SK-N-DZ (cell line): ENCODE data around the gene CENPM.

Experiments
- DNase-seq: peaks from one replicate; pipeline ENCODE4 v3.0.0-alpha.2; 2015; ENCODE audit warnings: low spot score
- small RNA-seq, 2 experiments: library from RNA; depleted of rRNA; stranded (forward); fragments of <200 nt; gene quantifications; one replicate each; pipeline ENCODE3, GENCODE V24; 2014

The CENPM gene

GRCh38 chr22:41900652-41901312, 46.2 kb downstream of the CENPM start:
- DNase-seq = no peak

- DNase-seq = no peak
Observed at GRCh38 chr22:41899992-41900651, 46.8 kb downstream of the CENPM start.

- DNase-seq = no peak
Observed at GRCh38 chr22:41899110-41899509, 47.8 kb downstream of the CENPM start.

GRCh38 chr22:41898645-41899044, 48.3 kb downstream of the CENPM start:
- no peak for DNase-seq

- DNase-seq = no peak
Observed at GRCh38 chr22:41893591-41894375, 53.2 kb downstream of the CENPM start.

- no peak for DNase-seq
Observed at GRCh38 chr22:41892721-41893120, 54.2 kb downstream of the CENPM start.

GRCh38 chr22:41891407-41891806, 55.5 kb downstream of the CENPM start:
- DNase-seq = no peak

Small RNAs within 50 kb of the gene (small RNA-seq; reads per million reads assigned to genes)
- gene MIR33A = 0.52 to 4.1 reads per million in 2 experiments
